Ectodermal cell (in vitro differentiated cells): ENCODE results near the gene PPHLN1.

Experiments used
- H3K27ac ChIP-seq: 2 replicates; pipeline ENCODE4 v1.7.0; 2013; ENCODE audit warnings: mild to moderate bottlenecking, low read depth, low read length; ENCODE audit not compliant: insufficient read depth, poor library complexity, severe bottlenecking
- H3K27me3 ChIP-seq: 2 replicates; pipeline ENCODE4 v1.7.0; 2013; ENCODE audit warnings: mild to moderate bottlenecking, low read length; ENCODE audit not compliant: insufficient read depth, control insufficient read depth, poor library complexity, severe bottlenecking
- H3K36me3 ChIP-seq: one replicate; pipeline ENCODE4 v1.7.0; 2013; ENCODE audit warnings: low read length; ENCODE audit not compliant: control insufficient read depth, insufficient read depth
- H3K4me1 ChIP-seq: one replicate; pipeline ENCODE4 v1.7.0; 2013; ENCODE audit warnings: low read length; ENCODE audit not compliant: control insufficient read depth, insufficient read depth
- H3K4me3 ChIP-seq: 2 replicates; pipeline ENCODE4 v1.7.0; 2013; ENCODE audit warnings: low read depth, low read length, control low read depth; ENCODE audit not compliant: insufficient read depth
- H3K9me3 ChIP-seq: 2 replicates; pipeline ENCODE4 v1.7.0; 2013; ENCODE audit warnings: mild to moderate bottlenecking, low read length, moderate library complexity; ENCODE audit not compliant: control insufficient read depth
- WGBS, 2 experiments: methylation state at CpG; one replicate each; pipeline ENCODE4 v1.1.7; 2013; ENCODE audit warnings: missing lambda C conversion rate in 2 of 2; 5-methylcytosine and 5-hydroxymethylcytosine counted together

PPHLN1 gene

GRCh38 chr12:42394429-42394828, 68.5 kb downstream of the PPHLN1 start:
- Histone ChIP-seq H3K27ac (no peak overlapping the region), H3K4me1 (no peaks in the 10 kb centered on the region), H3K36me3 (peaks cover 3% of the 10 kb centered on the region), H3K4me3 (no peak overlapping the region), H3K9me3 (no peaks in the 10 kb centered on the region), H3K27me3 (no peaks in the 10 kb centered on the region)
- WGBS, 2 experiments = 100% methylated on average over 1 of the region's 2 CpGs

GRCh38 chr12:42396473-42397259, 70.7 kb downstream of the PPHLN1 start:
- Histone ChIP-seq H3K9me3 (no peaks in the 10 kb centered on the region), H3K27ac (no peak overlapping the region), H3K4me1 (no peaks in the 10 kb centered on the region), H3K27me3 (no peaks in the 10 kb centered on the region), H3K36me3 (peaks cover 20% of the 10 kb centered on the region), H3K4me3 (no peak overlapping the region)
- 89 to 99% methylated on average over 2 to 3 of the region's 3 CpGs for WGBS, 2 experiments

GRCh38 chr12:42402821-42403411, 76.9 kb downstream of the PPHLN1 start:
- no peaks in the 10 kb centered on the region for H3K4me1 ChIP-seq
- H3K27me3 ChIP-seq = no peaks in the 10 kb centered on the region
- no peaks in the 10 kb centered on the region for H3K9me3 ChIP-seq
- H3K36me3 ChIP-seq = peaks cover 22% of the 10 kb centered on the region
- H3K4me3 ChIP-seq = no peak overlapping the region
- no peak overlapping the region for H3K27ac ChIP-seq

GRCh38 chr12:42407306-42407705, 81.3 kb downstream of the PPHLN1 start:
- H3K27ac ChIP-seq = no peak overlapping the region
- WGBS, 2 experiments = 89 to 100% methylated on average over 1 of the region's 1 CpG
- H3K36me3 ChIP-seq = no peaks in the 10 kb centered on the region
- no peaks in the 10 kb centered on the region for H3K9me3 ChIP-seq
- no peak overlapping the region for H3K4me3 ChIP-seq
- H3K27me3 ChIP-seq = no peaks in the 10 kb centered on the region
- no peaks in the 10 kb centered on the region for H3K4me1 ChIP-seq

- Histone ChIP-seq H3K9me3 (no peaks in the 10 kb centered on the region), H3K36me3 (no peaks in the 10 kb centered on the region), H3K4me3 (no peak overlapping the region), H3K27me3 (no peaks in the 10 kb centered on the region), H3K4me1 (no peaks in the 10 kb centered on the region), H3K27ac (no peak overlapping the region)
- WGBS, 2 experiments = 94 to 100% methylated on average over 1 to 2 of the region's 2 CpGs
Measured at GRCh38 chr12:42409471-42409870, 83.5 kb downstream of the PPHLN1 start.

GRCh38 chr12:42410340-42410739, 84.4 kb downstream of the PPHLN1 start:
- no peaks in the 10 kb centered on the region for H3K4me1 ChIP-seq
- H3K4me3 ChIP-seq = no peak overlapping the region
- no peak overlapping the region for H3K27ac ChIP-seq
- WGBS, 2 experiments = 100% methylated on average over 1 of the region's 1 CpG
- H3K36me3 ChIP-seq = no peaks in the 10 kb centered on the region
- no peaks in the 10 kb centered on the region for H3K27me3 ChIP-seq
- H3K9me3 ChIP-seq = no peaks in the 10 kb centered on the region

GRCh38 chr12:42420395-42420794, 94.4 kb downstream of the PPHLN1 start:
- H3K4me1 ChIP-seq = no peaks in the 10 kb centered on the region
- no peak overlapping the region for H3K4me3 ChIP-seq
- H3K36me3 ChIP-seq = no peaks in the 10 kb centered on the region
- no peak overlapping the region for H3K27ac ChIP-seq
- no peaks in the 10 kb centered on the region for H3K27me3 ChIP-seq
- no peaks in the 10 kb centered on the region for H3K9me3 ChIP-seq
- 96 to 97% methylated on average over 2 of the region's 3 CpGs for WGBS, 2 experiments

- Histone ChIP-seq H3K27ac (no peak overlapping the region), H3K9me3 (no peaks in the 10 kb centered on the region), H3K27me3 (no peaks in the 10 kb centered on the region), H3K4me1 (no peaks in the 10 kb centered on the region), H3K36me3 (no peaks in the 10 kb centered on the region), H3K4me3 (no peak overlapping the region)
- 92 to 100% methylated on average over 1 to 2 of the region's 3 CpGs for WGBS, 2 experiments
Measured at GRCh38 chr12:42421844-42422779, 96.1 kb downstream of the PPHLN1 start.

- H3K4me1 ChIP-seq = no peaks in the 10 kb centered on the region
- no peaks in the 10 kb centered on the region for H3K9me3 ChIP-seq
- H3K27me3 ChIP-seq = no peaks in the 10 kb centered on the region
- no peak overlapping the region for H3K4me3 ChIP-seq
- no peaks in the 10 kb centered on the region for H3K36me3 ChIP-seq
- H3K27ac ChIP-seq = no peak overlapping the region
- WGBS, 2 experiments = 100% methylated on average over 1 of the region's 1 CpG; no CpG with 5 or more reads in 1 of the 2 experiments
Measured at GRCh38 chr12:42422785-42423184, 96.8 kb downstream of the PPHLN1 start.

- Histone ChIP-seq H3K27me3 (no peaks in the 10 kb centered on the region), H3K36me3 (no peaks in the 10 kb centered on the region), H3K9me3 (no peaks in the 10 kb centered on the region), H3K4me3 (no peak overlapping the region), H3K4me1 (no peaks in the 10 kb centered on the region), H3K27ac (no peak overlapping the region)
- WGBS, 2 experiments = 68 to 70% methylated on average over 6 of the region's 6 CpGs
Measured at GRCh38 chr12:42426746-42427145, 100.8 kb downstream of the PPHLN1 start.
